ENCODE results near the gene LBX2.

DNA sequence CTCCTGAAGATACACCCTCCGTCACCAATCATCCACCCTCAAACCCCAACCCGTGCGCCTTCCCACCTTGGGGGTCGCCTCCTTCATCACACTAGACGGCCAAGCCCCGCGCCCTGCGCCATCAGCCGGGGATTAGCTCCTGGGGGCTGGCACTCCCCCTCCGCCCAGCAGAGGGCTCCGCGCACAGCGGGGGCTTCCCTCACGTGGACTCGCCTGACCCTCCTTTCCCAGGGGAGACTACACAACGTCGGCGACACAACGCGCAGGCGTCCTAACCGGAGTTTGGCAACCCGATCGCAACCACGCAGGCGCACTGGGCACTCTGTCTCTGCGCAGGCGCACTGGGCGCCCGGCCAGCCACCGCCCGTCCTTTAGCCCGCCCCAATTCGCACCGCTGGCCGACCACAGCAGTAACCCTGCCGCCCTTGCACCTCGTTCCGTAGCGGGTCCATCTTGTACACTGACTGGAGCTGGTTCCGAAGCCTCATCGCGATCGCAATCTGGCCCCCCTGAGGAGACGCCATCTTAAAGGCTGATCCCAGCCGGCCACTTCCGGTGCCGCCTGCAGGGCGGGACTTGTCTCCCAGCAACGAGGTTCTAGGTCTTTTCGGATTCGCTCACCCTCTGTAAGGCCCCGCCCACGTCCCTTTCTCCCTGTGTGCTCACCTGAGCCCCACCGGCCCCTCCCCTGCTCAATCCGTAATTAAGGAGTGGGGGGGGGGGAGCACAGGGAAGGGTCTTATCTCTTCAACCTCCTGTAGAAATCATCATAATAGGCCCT lies 7.9 kb upstream of the LBX2 start, which contains the start of gene PCGF1:
- TF ChIP-seq, protein P1, sequence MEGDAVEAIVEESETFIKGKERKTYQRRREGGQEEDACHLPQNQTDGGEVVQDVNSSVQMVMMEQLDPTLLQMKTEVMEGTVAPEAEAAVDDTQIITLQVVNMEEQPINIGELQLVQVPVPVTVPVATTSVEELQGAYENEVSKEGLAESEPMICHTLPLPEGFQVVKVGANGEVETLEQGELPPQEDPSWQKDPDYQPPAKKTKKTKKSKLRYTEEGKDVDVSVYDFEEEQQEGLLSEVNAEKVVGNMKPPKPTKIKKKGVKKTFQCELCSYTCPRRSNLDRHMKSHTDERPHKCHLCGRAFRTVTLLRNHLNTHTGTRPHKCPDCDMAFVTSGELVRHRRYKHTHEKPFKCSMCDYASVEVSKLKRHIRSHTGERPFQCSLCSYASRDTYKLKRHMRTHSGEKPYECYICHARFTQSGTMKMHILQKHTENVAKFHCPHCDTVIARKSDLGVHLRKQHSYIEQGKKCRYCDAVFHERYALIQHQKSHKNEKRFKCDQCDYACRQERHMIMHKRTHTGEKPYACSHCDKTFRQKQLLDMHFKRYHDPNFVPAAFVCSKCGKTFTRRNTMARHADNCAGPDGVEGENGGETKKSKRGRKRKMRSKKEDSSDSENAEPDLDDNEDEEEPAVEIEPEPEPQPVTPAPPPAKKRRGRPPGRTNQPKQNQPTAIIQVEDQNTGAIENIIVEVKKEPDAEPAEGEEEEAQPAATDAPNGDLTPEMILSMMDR (optimal IDR thresholded peaks at IDR 0.05 in 1 of 3, IDR thresholded peaks at IDR 0.05 in 1 of 3, conservative IDR thresholded peaks at IDR 0.05 in 1 of 3; ENCODE audit: extremely low read depth in 1 of 3, insufficient read depth in 2 of 3, low read length in 3 of 3): peak in 1 of 3 experiments; percentile 32
- no peak for TF ChIP-seq EZH2 (IDR thresholded peaks at IDR 0.05; ENCODE audit: low read length)

Measured in keratinocyte (primary cell).